ENCODE results near the gene TMEM225B.
"Not testable (repeated sequence)": the region's sequence is repeated elsewhere in the genome, so short reads cannot be mapped to it uniquely, and the experiment has no call there.

TMEM225B gene

DNA sequence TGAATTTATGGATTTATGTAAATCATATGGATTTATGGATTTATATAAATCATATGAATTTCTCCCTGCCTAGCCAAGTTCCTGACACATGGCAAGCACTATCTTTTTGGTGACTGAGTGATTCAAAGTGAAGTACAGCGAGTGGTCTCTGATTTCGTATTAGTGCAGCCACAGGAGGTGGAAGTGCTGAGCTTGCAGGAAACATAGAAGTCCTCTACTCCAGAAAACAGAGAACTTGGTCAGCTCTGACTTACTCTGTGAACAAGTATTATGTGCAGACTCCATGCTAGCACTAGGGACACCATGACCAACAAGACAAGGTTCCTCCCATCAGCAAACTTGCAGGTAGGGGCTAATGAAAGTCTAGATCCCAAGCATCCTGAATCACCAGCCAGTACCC lies 53.2 kb downstream of the TMEM225B start:
- WGBS (ENCODE audit: extremely low coverage, insufficient coverage, insufficient read length): no CpG with 5 or more reads among the region's 2 CpGs
- Histone ChIP-seq H3K79me1 (ENCODE audit: low read length) (no peaks in the 10 kb centered on the region), H3K23ac (ENCODE audit: low read length) (no peak overlapping the region)

GRCh38 chr7:99652671-99653070 lies 54.6 kb downstream of the TMEM225B start:
- Histone ChIP-seq H2BK5ac (ENCODE audit: low read depth, low read length, poor library complexity) (no peak overlapping the region), H3K4me3 (ENCODE audit: low read depth, low read length) (no peak overlapping the region), H2AFZ (ENCODE audit: insufficient read depth, low read length, poor library complexity) (no peak overlapping the region), H2BK120ac (ENCODE audit: insufficient read depth, low read length, poor library complexity) (no peak overlapping the region), H3K9me3 (ENCODE audit: insufficient read depth, low read depth, low read length) (no peaks in the 10 kb centered on the region), H3K9ac (ENCODE audit: low read length) (no peak overlapping the region), H3K36me3 (ENCODE audit: control insufficient read depth in 1 of 2, insufficient read depth in 2 of 2, low read length in 2 of 2) (no peaks in the 10 kb centered on the region), H2BK12ac (ENCODE audit: low read length) (no peak overlapping the region), H3K23ac (ENCODE audit: low read length) (no peak overlapping the region), H4K91ac (ENCODE audit: low read depth, low read length) (no peak overlapping the region), H3K14ac (ENCODE audit: low read length) (no peak overlapping the region), H4K8ac (ENCODE audit: low read depth, low read length) (no peak overlapping the region), H3K4ac (ENCODE audit: low read depth, low read length) (no peak overlapping the region), H3K18ac (ENCODE audit: low read length) (no peak overlapping the region), H3K4me2 (ENCODE audit: low read length) (no peak overlapping the region), H3K27me3 (ENCODE audit: insufficient read depth, low read length) (no peaks in the 10 kb centered on the region), H4K12ac (ENCODE audit: low read depth, low read length) (no peak overlapping the region), H3K27ac (ENCODE audit: low read depth, low read length) (no peak overlapping the region), H3K4me1 (ENCODE audit: control insufficient read depth in 1 of 2, insufficient read depth in 2 of 2, low read length in 2 of 2) (peaks cover 0 to 3% of the 10 kb centered on the region in 2 experiments), H3K79me1 (ENCODE audit: low read length) (no peaks in the 10 kb centered on the region), H3K79me2 (ENCODE audit: control insufficient read depth, insufficient read depth, low read length, poor library complexity) (no peaks in the 10 kb centered on the region), H2AK5ac (ENCODE audit: low read length) (no peak overlapping the region)
- WGBS (ENCODE audit: extremely low coverage, insufficient coverage, insufficient read length): no CpG with 5 or more reads among the region's 2 CpGs
- DNase-seq: no peak

More for the DNA sequence above, 53.2 kb downstream of the TMEM225B start:
- Histone ChIP-seq H3K4me2 (ENCODE audit: low read length) (no peak overlapping the region), H3K36me3 (ENCODE audit: control insufficient read depth in 1 of 2, insufficient read depth in 2 of 2, low read length in 2 of 2) (no peaks in the 10 kb centered on the region), H3K27me3 (ENCODE audit: insufficient read depth, low read length) (no peaks in the 10 kb centered on the region), H2AK5ac (ENCODE audit: low read length) (no peak overlapping the region), H3K4me1 (ENCODE audit: control insufficient read depth in 1 of 2, insufficient read depth in 2 of 2, low read length in 2 of 2) (peaks cover 0 to 3% of the 10 kb centered on the region in 2 experiments), H4K12ac (ENCODE audit: low read depth, low read length) (no peak overlapping the region), H2AFZ (ENCODE audit: insufficient read depth, low read length, poor library complexity) (no peak overlapping the region), H3K14ac (ENCODE audit: low read length) (no peak overlapping the region), H3K18ac (ENCODE audit: low read length) (no peak overlapping the region), H2BK12ac (ENCODE audit: low read length) (no peak overlapping the region), H2BK5ac (ENCODE audit: low read depth, low read length, poor library complexity) (no peak overlapping the region), H3K79me2 (ENCODE audit: control insufficient read depth, insufficient read depth, low read length, poor library complexity) (no peaks in the 10 kb centered on the region), H4K91ac (ENCODE audit: low read depth, low read length) (no peak overlapping the region), H3K27ac (ENCODE audit: low read depth, low read length) (no peak overlapping the region), H4K8ac (ENCODE audit: low read depth, low read length) (no peak overlapping the region), H3K9ac (ENCODE audit: low read length) (no peak overlapping the region), H2BK120ac (ENCODE audit: insufficient read depth, low read length, poor library complexity) (no peak overlapping the region), H3K4me3 (ENCODE audit: low read depth, low read length) (no peak overlapping the region), H3K4ac (ENCODE audit: low read depth, low read length) (no peak overlapping the region), H3K9me3 (ENCODE audit: insufficient read depth, low read depth, low read length) (no peaks in the 10 kb centered on the region)
- DNase-seq: no peak

DNA sequence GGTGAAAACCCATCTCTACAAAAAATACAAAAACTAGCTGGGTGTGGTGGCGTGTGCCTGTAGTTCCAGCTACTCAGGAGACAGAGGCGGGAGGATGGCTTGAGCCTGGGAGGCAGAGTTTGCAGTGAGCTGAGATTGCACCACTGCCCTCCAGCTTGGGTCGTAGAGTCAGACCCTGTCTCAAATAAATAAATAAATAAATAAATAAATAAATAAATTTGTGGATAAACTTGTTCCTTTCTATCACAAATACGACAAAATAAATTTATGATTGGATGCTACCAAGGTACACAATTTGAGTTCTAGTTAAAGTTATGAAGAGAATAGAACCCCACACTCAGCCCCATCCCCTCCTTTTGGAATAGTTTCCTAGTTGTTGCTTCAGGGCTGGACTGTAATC lies 55.2 kb downstream of the TMEM225B start:
- not testable (repeated sequence) for H2BK120ac ChIP-seq (ENCODE audit: insufficient read depth, low read length, poor library complexity); H3K18ac ChIP-seq (ENCODE audit: low read length); H3K27me3 ChIP-seq (ENCODE audit: insufficient read depth, low read length); H3K23ac ChIP-seq (ENCODE audit: low read length); H4K8ac ChIP-seq (ENCODE audit: low read depth, low read length); H3K9ac ChIP-seq (ENCODE audit: low read length); H2AK5ac ChIP-seq (ENCODE audit: low read length); H3K79me2 ChIP-seq (ENCODE audit: control insufficient read depth, insufficient read depth, low read length, poor library complexity); H3K27ac ChIP-seq (ENCODE audit: low read depth, low read length); H2AFZ ChIP-seq (ENCODE audit: insufficient read depth, low read length, poor library complexity); H3K36me3 ChIP-seq (ENCODE audit: control insufficient read depth in 1 of 2, insufficient read depth in 2 of 2, low read length in 2 of 2); H3K14ac ChIP-seq (ENCODE audit: low read length); H2BK5ac ChIP-seq (ENCODE audit: low read depth, low read length, poor library complexity); H3K79me1 ChIP-seq (ENCODE audit: low read length); H3K4ac ChIP-seq (ENCODE audit: low read depth, low read length); H3K9me3 ChIP-seq (ENCODE audit: insufficient read depth, low read depth, low read length); H2BK12ac ChIP-seq (ENCODE audit: low read length); H3K4me2 ChIP-seq (ENCODE audit: low read length); H4K12ac ChIP-seq (ENCODE audit: low read depth, low read length); H4K91ac ChIP-seq (ENCODE audit: low read depth, low read length); DNase-seq; H3K4me1 ChIP-seq (ENCODE audit: control insufficient read depth in 1 of 2, insufficient read depth in 2 of 2, low read length in 2 of 2); H3K4me3 ChIP-seq (ENCODE audit: low read depth, low read length)
- WGBS (ENCODE audit: extremely low coverage, insufficient coverage, insufficient read length): no CpG with 5 or more reads among the region's 4 CpGs

GRCh38 chr7:99653754-99654153 lies 55.7 kb downstream of the TMEM225B start:
- no peak overlapping the region for H3K4ac ChIP-seq (ENCODE audit: low read depth, low read length)
- no peak overlapping the region for H3K14ac ChIP-seq (ENCODE audit: low read length)
- no peaks in the 10 kb centered on the region for H3K9me3 ChIP-seq (ENCODE audit: insufficient read depth, low read depth, low read length)
- no peaks in the 10 kb centered on the region for H3K36me3 ChIP-seq (ENCODE audit: control insufficient read depth in 1 of 2, insufficient read depth in 2 of 2, low read length in 2 of 2)
- no peak overlapping the region for H4K91ac ChIP-seq (ENCODE audit: low read depth, low read length)
- WGBS (ENCODE audit: extremely low coverage, insufficient coverage, insufficient read length): no CpG with 5 or more reads among the region's 3 CpGs
- DNase-seq: peak in 1 of 2 donors; percentile 6
- no peak overlapping the region for H2AK5ac ChIP-seq (ENCODE audit: low read length)
- no peak overlapping the region for H3K27ac ChIP-seq (ENCODE audit: low read depth, low read length)
- peaks cover 0 to 3% of the 10 kb centered on the region in 2 experiments for H3K4me1 ChIP-seq (ENCODE audit: control insufficient read depth in 1 of 2, insufficient read depth in 2 of 2, low read length in 2 of 2)
- no peaks in the 10 kb centered on the region for H3K27me3 ChIP-seq (ENCODE audit: insufficient read depth, low read length)
- H2BK5ac ChIP-seq (ENCODE audit: low read depth, low read length, poor library complexity): no peak overlapping the region
- no peaks in the 10 kb centered on the region for H3K79me2 ChIP-seq (ENCODE audit: control insufficient read depth, insufficient read depth, low read length, poor library complexity)
- no peak overlapping the region for H4K8ac ChIP-seq (ENCODE audit: low read depth, low read length)
- H3K9ac ChIP-seq (ENCODE audit: low read length): no peak overlapping the region
- H4K12ac ChIP-seq (ENCODE audit: low read depth, low read length): no peak overlapping the region
- H3K18ac ChIP-seq (ENCODE audit: low read length): no peak overlapping the region
- H2BK120ac ChIP-seq (ENCODE audit: insufficient read depth, low read length, poor library complexity): no peak overlapping the region
- H3K4me3 ChIP-seq (ENCODE audit: low read depth, low read length): no peak overlapping the region
- no peak overlapping the region for H2BK12ac ChIP-seq (ENCODE audit: low read length)
- H3K79me1 ChIP-seq (ENCODE audit: low read length): no peaks in the 10 kb centered on the region
- H3K4me2 ChIP-seq (ENCODE audit: low read length): no peak overlapping the region
- no peak overlapping the region for H2AFZ ChIP-seq (ENCODE audit: insufficient read depth, low read length, poor library complexity)
- H3K23ac ChIP-seq (ENCODE audit: low read length): no peak overlapping the region
